K562 (cell line): ENCODE results near the gene PELI3. TPM values are rescaled to one million over a fixed set of nuclear protein-coding genes. Genes with fewer than 3 reads are reported as not detected.
"Not testable (repeated sequence)": the region's sequence is repeated elsewhere in the genome, so short reads cannot be mapped to it uniquely, and the experiment has no call there.

Experiments used
- ATAC-seq: fragments of 200-7000 bp; cut with Tn5 transposase; 3 replicates; pipeline ENCODE4 v1.9.1; 2020; ENCODE audit warnings: moderate library complexity
- BruUV-seq: library from RNA; stranded (reverse); fragments of 400-500 nt; replicated peaks from 2 replicates; lab custom pipeline; 2021; lab: Mats Ljungman, UMichigan
- CTCF ChIA-PET: fragments of 300-600 bp; formaldehyde crosslinking; extraction: SDS; loops from one replicate; lab custom pipeline; 2021; ENCODE audit warnings: low intra/inter-chr PET ratio; lab: Yijun Ruan, JAX
- POLR2A ChIA-PET: fragments of 300-600, 350-650 bp; sonication (Branson Sonifier 250); formaldehyde crosslinking; extraction: SDS; loops from one replicate; lab custom pipeline; 2021; ENCODE audit warnings: antibody characterized with exemption, inconsistent platforms; lab: Yijun Ruan, JAX
- DNase-seq, 4 experiments: peaks; one replicate each; pipeline versions ENCODE4 v3.0.0 to v3.0.0-alpha.2; 2011 to 2018; ENCODE audit warnings: low spot score in 3 of 4, mixed read lengths in 3 of 4; ENCODE audit errors: extremely low read depth in 1 of 4
- FAIRE-seq: peaks from 2 replicates; lab custom pipeline; 2011; peaks lifted over from hg19 to GRCh38; lab: Jason Lieb, UNC
- H2AFZ ChIP-seq: 2 replicates; pipeline ENCODE4 v1.6.0; 2011; ENCODE audit warnings: low read depth, low read length, control low read depth, inconsistent platforms
- H3K27ac ChIP-seq: fragments of 200-600 bp; 3 replicates; pipeline ENCODE4 v1.8.0; 2011; ENCODE audit warnings: low read depth, mild to moderate bottlenecking, control low read depth, inconsistent platforms, low read length, moderate library complexity, mixed read lengths; ENCODE audit errors: extremely low read depth
- H3K27me3 ChIP-seq, 2 experiments: fragments of 300-600 bp in 1 of 2; 2 replicates in 1 of 2; 3 replicates in 1 of 2; pipeline versions ENCODE4 v1.6.0 to v1.8.0; 2011; ENCODE audit warnings: inconsistent platforms in 2 of 2, low read length in 2 of 2, mild to moderate bottlenecking in 1 of 2, mixed read lengths in 1 of 2, moderate library complexity in 1 of 2; ENCODE audit not compliant: control insufficient read depth in 2 of 2, insufficient read depth in 2 of 2
- H3K36me3 ChIP-seq: fragments of 300-600 bp; 3 replicates; pipeline ENCODE4 v1.8.0; 2011; ENCODE audit warnings: mild to moderate bottlenecking, low read length, inconsistent platforms; ENCODE audit not compliant: control insufficient read depth, insufficient read depth
- H3K4me1 ChIP-seq, 2 experiments: fragments of 200-600 bp in 1 of 2; replicated peaks in 1 of 2; 2 replicates in 1 of 2; 3 replicates in 1 of 2; pipeline versions ENCODE4 v1.5.1 to v1.8.0; 2011; ENCODE audit warnings: inconsistent platforms in 2 of 2, low read length in 2 of 2, mild to moderate bottlenecking in 1 of 2, mixed read lengths in 1 of 2, moderate library complexity in 1 of 2; ENCODE audit not compliant: control insufficient read depth in 2 of 2, insufficient read depth in 2 of 2
- H3K4me2 ChIP-seq: 2 replicates; pipeline ENCODE4 v1.6.1; 2011; ENCODE audit warnings: low read length, control low read depth, inconsistent platforms, mixed read lengths; ENCODE audit not compliant: insufficient read depth
- H3K4me3 ChIP-seq: fragments of 200-600 bp; sonication (generic), shearing (Covaris generic); 2 replicates; pipeline ENCODE4 v1.5.1; 2016; ENCODE audit warnings: control low read depth, inconsistent platforms
- H3K79me2 ChIP-seq: fragments of 200-600 bp; 3 replicates; pipeline ENCODE4 v1.8.0; 2011; ENCODE audit warnings: low read length, inconsistent platforms; ENCODE audit not compliant: control insufficient read depth, insufficient read depth
- H3K9ac ChIP-seq, 2 experiments: 2 replicates each; pipeline versions ENCODE4 v1.6.0 to v1.6.1; 2011; ENCODE audit warnings: low read depth in 2 of 2, low read length in 2 of 2, control low read depth in 1 of 2, inconsistent platforms in 1 of 2, mild to moderate bottlenecking in 1 of 2, mixed read lengths in 1 of 2; ENCODE audit not compliant: insufficient read depth in 1 of 2
- H3K9me1 ChIP-seq: one replicate; pipeline ENCODE4 v1.6.0; 2011; ENCODE audit warnings: inconsistent platforms, mild to moderate bottlenecking, low read length, moderate library complexity; ENCODE audit not compliant: control insufficient read depth, insufficient read depth
- H3K9me3 ChIP-seq: replicated peaks from 2 replicates; pipeline ENCODE4 v1.5.1; 2011; ENCODE audit warnings: low read depth, low read length, inconsistent platforms; ENCODE audit not compliant: control insufficient read depth, insufficient read depth
- H4K20me1 ChIP-seq: replicated peaks from 2 replicates; pipeline ENCODE4 v1.6.1; 2011; ENCODE audit warnings: low read length, inconsistent platforms, mixed read lengths; ENCODE audit not compliant: control insufficient read depth, insufficient read depth
- CTCF ChIP-seq, 3 experiments: IDR thresholded peaks in 2 of 3; conservative IDR thresholded peaks in 1 of 3; 2 replicates each; pipeline ENCODE4 v1.5.1; 2011 to 2012; ENCODE audit warnings: low read length in 3 of 3, mild to moderate bottlenecking in 3 of 3, control low read depth in 2 of 3, improper control_type of control experiment in 1 of 3, inconsistent platforms in 1 of 3, low read depth in 1 of 3, mixed read lengths in 1 of 3, moderate library complexity in 1 of 3; ENCODE audit not compliant: insufficient read depth in 2 of 3
- XRCC4 ChIP-seq: IDR thresholded peaks from one replicate; pipeline ENCODE4 v1.6.1; 2011; ENCODE audit not compliant: insufficient read depth, insufficient read length; ENCODE audit errors: extremely low read depth
- ZNF512 ChIP-seq: IDR thresholded peaks from 2 replicates; pipeline ENCODE4 v1.6.1; 2016; ENCODE audit warnings: missing genetic modification characterization, missing compliant biosample characterization
- in situ Hi-C: fragments of 300-500 bp; cut with MboI; formaldehyde crosslinking; loops from 4 replicates; pipeline ENCODE4 v1.15.0; 2018; ENCODE audit warnings: inconsistent platforms, mixed read lengths
- intact Hi-C: fragments of 100-400 bp; cut with micrococcal nuclease; formaldehyde crosslinking; loops from 2 replicates; pipeline ENCODE4 v1.14.2; 2022
- polyA plus RNA-seq, 8 experiments: library from polyadenylated mRNA; depleted of rRNA in 4 of 8; stranded (reverse) in 5 of 8; unstranded in 3 of 8; fragments of >200 nt; fragmentation: Nextera tagmentation in 2 of 8; fragmentation: Illumina TruSeq in 1 of 8; extraction: Ambion mirVana in 2 of 8; extraction: Trizol in 1 of 8; gene quantifications; 2 replicates each; pipeline versions ENCODE4 v1.2.1 to v1.2.3, GENCODE V29; 2011 to 2014; ENCODE audit warnings: inconsistent platforms in 1 of 8, missing spikeins in 1 of 8
- total RNA-seq, 7 experiments: library from RNA; depleted of rRNA in 6 of 7; stranded (reverse); fragments of >200 nt in 6 of 7; fragmentation: Illumina TruSeq in 2 of 7; extraction: Trizol in 2 of 7; gene quantifications; 2 replicates each; pipeline versions ENCODE4 v1.2.1 to v1.2.3, GENCODE V29; 2011 to 2021; ENCODE audit warnings: low replicate concordance in 1 of 7

The PELI3 gene
- total and polyA plus RNA-seq, 9 of the 15 experiments (the other 6 are each of a cell fraction or from before 2014, with no cell fraction given) = 0.17 to 4.2 (median 1.9) TPM

DNA sequence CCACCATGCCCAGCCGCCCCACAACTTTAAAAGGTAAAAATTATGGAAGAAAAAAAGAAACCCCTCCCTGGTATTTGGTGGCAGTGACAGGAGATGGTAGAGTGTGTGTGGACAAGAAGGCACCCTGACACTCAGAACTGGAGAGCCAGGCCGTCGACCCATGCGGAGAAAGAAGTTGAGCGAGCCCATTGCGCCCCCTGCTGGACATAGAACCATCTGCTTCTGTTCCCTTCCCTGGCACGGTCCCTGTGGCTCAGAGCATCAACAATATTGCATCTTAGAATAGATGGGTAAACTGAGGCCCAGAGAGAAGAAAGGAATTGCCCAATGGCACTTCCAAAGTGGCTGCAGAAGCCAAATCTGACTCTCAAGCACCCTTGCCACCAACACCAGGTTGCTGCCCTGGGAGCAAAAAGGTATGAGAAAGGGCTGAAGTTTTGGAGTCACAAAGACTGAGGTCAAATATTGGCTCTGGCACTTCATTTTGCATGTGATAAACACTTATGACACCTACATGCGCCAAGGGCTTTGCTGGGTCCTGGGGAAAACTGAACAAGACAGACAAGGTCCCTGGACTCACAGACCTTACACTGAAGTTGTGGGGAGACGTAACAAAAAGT, 36.6 kb upstream of the PELI3 start (continued):
- no peak for TF ChIP-seq XRCC4
- peak; percentile 88 to 91 (median 91) for TF ChIP-seq CTCF (IDR thresholded peaks at IDR 0.05 in 2 of 3, conservative IDR thresholded peaks at IDR 0.05 in 1 of 3; ENCODE audit: insufficient read depth in 2 of 3, low read depth in 1 of 3, low read length in 3 of 3)

- H2AFZ ChIP-seq, H3K4me1 ChIP-seq, H3K27ac ChIP-seq, in situ Hi-C loops, H3K9ac ChIP-seq, H3K9me3 ChIP-seq, intact Hi-C loops, ATAC-seq, H3K79me2 ChIP-seq, FAIRE-seq, BruUV-seq, H3K4me2 ChIP-seq, DNase-seq, H3K27me3 ChIP-seq, H3K4me3 ChIP-seq, H4K20me1 ChIP-seq, H3K9me1 ChIP-seq: not testable (repeated sequence)
- ChIA-PET CTCF (interaction anchor here (1.1 to 1.2 kb wide), 2 partner anchors 23 to 247 kb away, joined by 3 to 6 read pairs; partner anchors contain the start of gene RBM4B), POLR2A (interaction anchor here (0.9 kb wide), 2 partner anchors 10 to 45 kb away, joined by 3 read pairs; no protein-coding TSS in a partner anchor)
- TF ChIP-seq ZNF512 (tag) = peak; percentile 90
- peaks cover 15% of the 10 kb centered on the region; the same call in 2 of the 3 replicates for H3K36me3 ChIP-seq
Measured at GRCh38 chr11:66431287-66431686, 35.4 kb upstream of the PELI3 start.
